GM23338 (cell line): Measurements from ENCODE around the gene PHF5A. TPM values are rescaled to one million over a fixed set of nuclear protein-coding genes. Genes with fewer than 3 reads are reported as not detected.

Source experiments
- ATAC-seq: fragments of 200-7000 bp; cut with Tn5 transposase; 3 replicates; pipeline ENCODE4 v1.9.1; 2020
- DNase-seq: peaks from one replicate; pipeline ENCODE4 v3.0.0-alpha.2; 2015; ENCODE audit warnings: low spot score
- H2AFZ ChIP-seq: fragments of 200-600 bp; sonication (generic); 2 replicates; pipeline ENCODE4 v1.8.0; 2016; ENCODE audit warnings: antibody characterized with exemption, mild to moderate bottlenecking, moderate library complexity
- H3F3A ChIP-seq: fragments of 200-600 bp; sonication (generic); replicated peaks from 2 replicates; pipeline ENCODE4 v1.8.0; 2017; ENCODE audit warnings: antibody characterized with exemption, mixed run types, low read depth
- H3K27ac ChIP-seq: fragments of 200-600 bp; sonication (generic); 2 replicates; pipeline ENCODE4 v1.6.1; 2016; ENCODE audit warnings: low read depth
- H3K27me3 ChIP-seq: fragments of 200-600 bp; sonication (generic); 2 replicates; pipeline ENCODE4 v1.8.0; 2016; ENCODE audit warnings: mild to moderate bottlenecking, mixed run types, moderate library complexity; ENCODE audit not compliant: insufficient read depth
- H3K36me3 ChIP-seq: fragments of 200-600 bp; sonication (generic); 2 replicates; pipeline ENCODE4 v1.8.0; 2016; ENCODE audit warnings: mild to moderate bottlenecking; ENCODE audit not compliant: insufficient read depth
- H3K4me1 ChIP-seq: fragments of 200-600 bp; sonication (generic); 2 replicates; pipeline ENCODE4 v1.8.0; 2016; ENCODE audit warnings: mild to moderate bottlenecking, moderate library complexity; ENCODE audit not compliant: insufficient read depth
- H3K4me2 ChIP-seq: fragments of 200-600 bp; sonication (generic); 2 replicates; pipeline ENCODE4 v1.7.1; 2017; ENCODE audit warnings: mixed run types
- H3K4me3 ChIP-seq: fragments of 200-600 bp; sonication (generic); 2 replicates; pipeline ENCODE4 v1.6.1; 2016; ENCODE audit warnings: mixed run types
- H3K79me2 ChIP-seq: fragments of 200-600 bp; sonication (generic); replicated peaks from 2 replicates; pipeline ENCODE4 v1.8.0; 2017; ENCODE audit warnings: mild to moderate bottlenecking; ENCODE audit not compliant: insufficient read depth
- H3K9me2 ChIP-seq: fragments of 200-600 bp; sonication (generic); 2 replicates; pipeline ENCODE4 v1.8.0; 2017; ENCODE audit not compliant: insufficient read depth
- H4K20me1 ChIP-seq: fragments of 200-600 bp; sonication (generic); replicated peaks from 2 replicates; pipeline ENCODE4 v1.8.0; 2017; ENCODE audit warnings: mild to moderate bottlenecking; ENCODE audit not compliant: insufficient read depth
- H3K27ac Mint-ChIP-seq: 2 replicates; pipeline ENCODE4 v1.8.0; 2020; ENCODE audit warnings: inconsistent platforms, mild to moderate bottlenecking, moderate library complexity, mixed read lengths
- H3K27me3 Mint-ChIP-seq: 3 replicates; pipeline ENCODE4 v1.8.0; 2022; ENCODE audit warnings: low read depth, mild to moderate bottlenecking, moderate library complexity, mixed read lengths, inconsistent platforms; ENCODE audit not compliant: insufficient read depth, poor library complexity
- H3K36me3 Mint-ChIP-seq: 3 replicates; pipeline ENCODE4 v1.8.0; 2021; ENCODE audit warnings: low read depth, mild to moderate bottlenecking, inconsistent platforms, moderate library complexity, mixed read lengths
- H3K4me1 Mint-ChIP-seq: 3 replicates; pipeline ENCODE4 v1.8.0; 2020; ENCODE audit warnings: mild to moderate bottlenecking, inconsistent platforms, mixed read lengths
- H3K4me3 Mint-ChIP-seq: 3 replicates; pipeline ENCODE4 v1.8.0; 2021; ENCODE audit warnings: moderate library complexity, mild to moderate bottlenecking, inconsistent platforms, mixed read lengths
- H3K9me3 Mint-ChIP-seq: 3 replicates; pipeline ENCODE4 v1.8.0; 2020; ENCODE audit warnings: moderate library complexity, mild to moderate bottlenecking, inconsistent platforms, mixed read lengths
- CREB1 ChIP-seq: fragments of 250-450 bp; sonication (Bioruptor Pico); IDR thresholded peaks from 2 replicates; pipeline ENCODE4 v1.5.0; 2020; ENCODE audit warnings: low read depth, mild to moderate bottlenecking, moderate library complexity
- CTCF ChIP-seq, 2 experiments: fragments of 200-600 bp in 1 of 2; sonication (generic) in 1 of 2; conservative IDR thresholded peaks; 2 replicates each; pipeline versions ENCODE4 v1.5.1 to v1.6.1; 2016 to 2017; ENCODE audit warnings: antibody characterized with exemption in 2 of 2, low read depth in 2 of 2, mild to moderate bottlenecking in 2 of 2, moderate library complexity in 1 of 2
- EZH2 ChIP-seq: fragments of 200-600 bp; sonication (generic); IDR thresholded peaks from one replicate; pipeline ENCODE4 v1.8.0; 2017; ENCODE audit warnings: antibody characterized with exemption, mild to moderate bottlenecking, low read depth; ENCODE audit not compliant: unreplicated experiment
- EZH2phosphoT487 ChIP-seq: fragments of 200-600 bp; sonication (generic); IDR thresholded peaks from one replicate; pipeline ENCODE4 v1.8.1; 2018; ENCODE audit warnings: antibody characterized with exemption; ENCODE audit not compliant: unreplicated experiment
- NANOG ChIP-seq: IDR thresholded peaks from 2 replicates; pipeline ENCODE4 v1.6.1; 2016; ENCODE audit warnings: antibody characterized with exemption, borderline replicate concordance
- POLR2AphosphoS5 ChIP-seq: IDR thresholded peaks from 2 replicates; pipeline ENCODE4 v1.6.1; 2016; ENCODE audit warnings: antibody characterized with exemption, low read depth
- REST ChIP-seq: IDR thresholded peaks from one replicate; pipeline ENCODE4 v1.6.1; 2018; ENCODE audit warnings: antibody characterized with exemption; ENCODE audit not compliant: unreplicated experiment
- STAT1 ChIP-seq: IDR thresholded peaks from one replicate; pipeline ENCODE4 v1.6.1; 2016; ENCODE audit warnings: antibody characterized with exemption; ENCODE audit not compliant: unreplicated experiment
- ZNF114 ChIP-seq: fragments of 250-450 bp; sonication (Bioruptor Pico); IDR thresholded peaks from 2 replicates; pipeline ENCODE4 v1.5.0; 2020; ENCODE audit warnings: mild to moderate bottlenecking, moderate library complexity
- ZNF462 ChIP-seq: fragments of 250-450 bp; sonication (Bioruptor Pico); IDR thresholded peaks from 2 replicates; pipeline ENCODE4 v1.5.0; 2020; ENCODE audit warnings: mild to moderate bottlenecking, moderate library complexity
- polyA plus RNA-seq: library from polyadenylated mRNA; unstranded; fragments of >200 nt; fragmentation: Nextera tagmentation; extraction: Ambion mirVana; gene quantifications from 2 replicates; pipeline ENCODE4 v1.2.1, GENCODE V29; 2016
- total RNA-seq: library from RNA; depleted of rRNA; stranded (reverse); fragments of >200 nt; shearing (Covaris generic); gene quantifications from 2 replicates; pipeline ENCODE4 v1.2.3, GENCODE V29; 2014

Gene PHF5A
- total and polyA plus RNA-seq, 2 experiments from 2014 or later = 49.4 to 115 TPM

- no peak for TF ChIP-seq ZNF114 (CRISPR knock-in tag)
- TF ChIP-seq NANOG = no peak
- TF ChIP-seq POLR2AphosphoS5 = no peak
- no peak for TF ChIP-seq CREB1 (CRISPR knock-in tag)
- TF ChIP-seq STAT1 = no peak
- TF ChIP-seq EZH2phosphoT487 = no peak
- no peak for TF ChIP-seq EZH2
These were observed 16.5 kb upstream of the PHF5A start (continued) for GRCh38 chr22:41485033-41485432.

- Histone ChIP-seq H2AFZ (no peak overlapping the region), H3K36me3 (no peaks in the 10 kb centered on the region), H3K9me2 (no peaks in the 10 kb centered on the region), H3K27ac (peak overlapping the region; percentile 88), H3K27me3 (no peaks in the 10 kb centered on the region), H3K4me1 (peaks cover 50% of the 10 kb centered on the region), H3K79me2 (peaks cover 98% of the 10 kb centered on the region), H3F3A (peaks cover 25% of the 10 kb centered on the region), H3K4me3 (peak overlapping the region; percentile 39), H3K4me2 (peak overlapping the region; percentile 67), H4K20me1 (peaks cover 42% of the 10 kb centered on the region)
- Mint-ChIP-seq H3K4me3 (peak overlapping the region; percentile 14; the same call in 2 of the 3 replicates), H3K4me1 (peaks cover 58% of the 10 kb centered on the region), H3K9me3 (no peaks in the 10 kb centered on the region), H3K36me3 (no peaks in the 10 kb centered on the region; the same call in 2 of the 3 replicates), H3K27ac (peak overlapping the region; percentile 61), H3K27me3 (peaks cover 11% of the 10 kb centered on the region)
- no peak for TF ChIP-seq STAT1
- no peak for TF ChIP-seq ZNF462 (CRISPR knock-in tag)
- TF ChIP-seq REST = no peak
- TF ChIP-seq CTCF (conservative IDR thresholded peaks at IDR 0.05; ENCODE audit: low read depth in 2 of 2) = no peak
- TF ChIP-seq POLR2AphosphoS5 = no peak
- no peak for TF ChIP-seq ZNF114 (CRISPR knock-in tag)
- ATAC-seq (peak; percentile 60), DNase-seq (peak; percentile 34)
These were observed 13.9 kb upstream of the PHF5A start for GRCh38 chr22:41482319-41482935.
